ENCODE measurements around the gene COX19.
"Not testable (repeated sequence)": the region's sequence is repeated elsewhere in the genome, so short reads cannot be mapped to it uniquely, and the experiment has no call there.

The COX19 gene

DNA sequence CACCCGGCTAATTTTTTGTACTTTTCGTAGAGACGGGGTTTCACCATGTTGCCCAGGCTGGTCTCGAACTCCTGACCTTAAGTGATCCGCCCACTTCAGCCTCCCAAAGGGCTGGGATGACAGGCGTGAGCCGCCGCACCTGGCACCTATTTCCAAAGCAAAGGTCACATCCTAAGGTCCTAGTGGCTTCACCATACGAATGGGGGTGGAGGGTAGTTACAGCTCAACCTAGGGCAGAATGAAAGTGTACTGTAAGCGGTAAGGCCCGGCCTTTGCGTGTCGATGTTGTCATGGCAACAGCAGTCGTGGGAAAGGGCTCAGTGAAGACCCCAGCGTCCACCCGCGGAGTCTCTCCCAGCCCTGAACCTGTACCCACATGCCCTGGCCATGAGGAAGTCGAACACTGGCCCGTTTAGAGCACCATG is 1.6 kb upstream of the COX19 start:
- no peak for DNase-seq

DNA sequence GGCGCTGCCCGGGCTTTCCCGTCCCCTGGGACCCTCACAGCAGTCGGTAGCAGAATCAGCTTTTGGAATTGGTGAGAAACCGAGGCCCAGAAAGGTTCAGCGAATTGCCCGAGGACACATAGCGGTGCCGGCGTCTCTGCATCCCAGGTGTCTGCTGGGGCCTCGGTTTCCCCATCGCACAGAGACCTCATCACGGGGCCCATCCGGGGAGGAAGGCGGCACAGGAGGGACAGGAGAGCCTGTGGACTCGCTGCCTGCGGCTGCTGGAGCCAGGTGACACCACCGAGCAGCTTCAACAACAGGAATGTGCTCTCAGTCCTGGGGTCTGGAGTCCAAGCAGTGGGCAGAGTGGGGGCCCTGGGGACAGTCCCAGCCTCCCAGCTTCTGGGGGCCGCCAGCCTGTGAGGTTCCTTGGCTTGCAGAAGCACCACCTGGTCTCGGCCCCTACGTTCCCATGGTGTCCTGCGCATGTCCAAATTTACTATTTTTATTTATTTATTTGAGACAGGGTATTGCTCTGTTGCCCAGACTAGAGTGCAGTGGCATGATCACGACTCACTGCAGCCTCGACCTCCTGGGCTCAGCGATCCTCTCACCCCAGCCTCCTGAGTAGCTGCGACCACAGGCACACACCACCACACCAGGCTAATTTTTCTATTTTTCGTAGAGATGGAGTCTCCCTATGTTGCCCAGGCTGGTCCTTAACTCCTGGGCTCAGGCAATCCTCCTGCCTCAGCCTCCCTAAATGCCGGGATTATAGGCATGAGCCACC is 539 bp upstream of the COX19 start:
- no peak for DNase-seq

DNA sequence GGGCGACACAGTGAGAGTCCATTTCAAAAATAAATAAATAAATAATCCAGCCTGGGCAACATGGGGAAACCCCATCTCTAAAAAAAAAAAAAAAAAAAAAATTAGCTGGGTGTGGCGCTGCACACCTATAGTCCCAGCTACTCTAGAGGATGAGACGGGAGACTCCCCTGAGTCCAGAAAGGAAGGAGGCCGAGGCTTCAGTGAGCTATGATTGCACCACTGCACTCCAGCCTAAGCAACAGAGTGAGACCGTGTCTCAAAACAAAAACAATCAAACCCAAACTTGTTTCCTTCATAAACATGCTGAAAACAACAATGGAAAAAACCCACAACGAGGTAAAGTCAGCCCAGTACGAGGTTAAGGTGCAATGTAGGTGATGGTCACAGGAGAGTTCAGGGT is 1.2 kb downstream of the COX19 start:
- DNase-seq: no peak

DNA sequence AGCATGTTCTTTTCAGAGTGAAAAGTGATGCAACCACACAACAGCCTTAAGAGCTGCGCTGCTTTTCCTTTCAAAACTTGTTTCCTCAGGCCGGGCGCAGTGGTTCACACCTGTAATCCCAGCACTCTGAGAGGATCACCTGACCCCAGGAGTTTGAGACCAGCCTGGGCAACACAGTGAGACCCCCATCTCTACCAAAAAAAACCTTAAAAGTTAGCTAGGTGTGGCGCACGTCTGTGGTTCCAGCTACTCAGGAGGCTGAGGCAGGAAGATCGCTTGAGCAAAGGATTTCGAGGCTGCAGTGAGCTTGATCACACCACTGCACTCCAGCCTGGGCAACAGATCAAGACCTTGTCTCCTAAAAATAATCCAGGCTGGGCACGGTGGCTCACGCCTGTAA is 2.0 kb downstream of the COX19 start:
- no peak for DNase-seq

DNA sequence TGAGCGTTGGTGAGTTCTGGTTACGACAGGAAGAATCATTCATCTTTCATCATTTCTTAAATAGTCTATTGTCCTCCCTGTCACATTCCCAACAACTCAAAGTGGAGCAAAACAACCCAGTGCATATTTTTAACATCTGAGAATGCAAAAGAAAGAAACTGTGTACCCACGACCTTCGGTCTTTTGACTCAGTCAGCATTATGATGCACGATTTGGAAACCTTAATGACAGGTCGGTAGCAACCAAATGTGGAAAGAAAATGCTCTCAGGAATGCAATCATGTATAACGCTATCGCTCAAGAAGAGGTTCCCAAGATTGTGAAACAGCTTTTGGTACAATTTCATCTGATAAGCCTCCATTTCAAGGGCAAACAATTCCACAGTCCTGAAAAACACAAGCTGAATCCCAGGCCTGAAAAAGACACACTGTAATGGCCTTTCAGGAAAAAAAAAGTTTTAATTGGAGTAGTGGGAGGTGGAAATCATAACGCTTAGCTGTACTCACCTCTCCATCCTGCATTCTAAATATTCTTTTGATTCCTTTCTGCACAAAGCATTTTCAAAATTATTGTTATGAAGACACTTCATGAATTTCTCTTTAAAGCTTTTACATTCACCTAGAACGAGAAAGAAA is 2.6 kb downstream of the COX19 start:
- DNase-seq: no peak

DNA sequence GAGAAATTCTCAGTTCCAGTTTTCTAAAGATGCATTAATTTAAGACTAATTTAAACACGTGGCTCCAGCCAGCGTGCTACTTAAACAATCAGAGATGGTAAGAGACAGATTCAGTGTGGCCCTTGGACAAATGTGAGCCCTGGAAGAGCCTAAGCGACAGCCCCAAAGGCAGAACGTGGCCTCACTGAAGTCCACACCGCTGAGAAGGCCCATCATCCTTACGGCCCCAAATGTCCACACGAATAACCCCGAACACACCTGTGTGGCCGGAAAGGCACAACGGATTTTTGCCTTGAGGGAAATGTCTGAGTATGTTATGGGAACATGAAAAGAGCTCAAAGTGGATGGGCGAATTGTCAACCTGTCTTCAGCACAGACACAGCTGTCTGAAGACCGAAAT is 3.2 kb downstream of the COX19 start:
- DNase-seq: no peak

DNA sequence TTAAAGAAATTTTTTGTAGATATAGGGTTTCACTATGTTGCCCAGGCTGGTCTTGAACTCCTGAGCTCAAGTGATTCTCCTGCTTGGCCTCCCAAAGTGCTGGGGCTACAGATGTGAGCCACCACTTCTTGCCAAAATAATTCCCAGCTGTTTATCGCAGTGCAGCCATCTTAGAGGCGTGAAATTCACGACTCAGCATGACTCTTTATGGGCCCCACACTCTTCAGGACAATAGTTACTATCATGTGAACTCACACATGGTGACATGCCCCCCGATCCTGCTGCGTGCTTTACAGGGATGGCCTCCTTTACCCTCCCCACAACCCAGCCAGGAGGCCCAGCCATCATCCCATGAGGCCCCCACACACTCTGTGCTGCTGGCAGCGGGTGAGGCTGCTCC is 4.6 kb downstream of the COX19 start:
- DNase-seq: no peak

DNA sequence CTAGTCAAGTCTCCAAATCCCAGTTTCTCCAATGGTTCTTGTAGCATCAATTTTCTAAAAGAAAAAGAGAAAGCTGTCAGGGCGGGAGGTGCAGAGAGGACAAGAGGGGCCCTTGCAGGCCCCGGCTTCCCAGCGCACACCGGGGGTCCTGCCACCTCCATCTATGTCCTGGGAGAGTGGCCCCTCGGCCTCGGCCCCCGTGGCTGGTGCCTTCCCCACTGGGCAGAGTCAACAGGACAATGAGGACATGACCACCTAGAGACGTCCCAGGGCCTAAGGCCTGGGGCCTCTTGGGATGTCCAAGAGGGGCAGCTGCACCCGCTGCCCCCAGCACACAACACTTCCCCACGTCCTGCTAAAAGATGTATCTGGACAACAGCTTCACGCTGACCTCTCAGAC is 5.9 kb downstream of the COX19 start:
- no peak for DNase-seq

DNA sequence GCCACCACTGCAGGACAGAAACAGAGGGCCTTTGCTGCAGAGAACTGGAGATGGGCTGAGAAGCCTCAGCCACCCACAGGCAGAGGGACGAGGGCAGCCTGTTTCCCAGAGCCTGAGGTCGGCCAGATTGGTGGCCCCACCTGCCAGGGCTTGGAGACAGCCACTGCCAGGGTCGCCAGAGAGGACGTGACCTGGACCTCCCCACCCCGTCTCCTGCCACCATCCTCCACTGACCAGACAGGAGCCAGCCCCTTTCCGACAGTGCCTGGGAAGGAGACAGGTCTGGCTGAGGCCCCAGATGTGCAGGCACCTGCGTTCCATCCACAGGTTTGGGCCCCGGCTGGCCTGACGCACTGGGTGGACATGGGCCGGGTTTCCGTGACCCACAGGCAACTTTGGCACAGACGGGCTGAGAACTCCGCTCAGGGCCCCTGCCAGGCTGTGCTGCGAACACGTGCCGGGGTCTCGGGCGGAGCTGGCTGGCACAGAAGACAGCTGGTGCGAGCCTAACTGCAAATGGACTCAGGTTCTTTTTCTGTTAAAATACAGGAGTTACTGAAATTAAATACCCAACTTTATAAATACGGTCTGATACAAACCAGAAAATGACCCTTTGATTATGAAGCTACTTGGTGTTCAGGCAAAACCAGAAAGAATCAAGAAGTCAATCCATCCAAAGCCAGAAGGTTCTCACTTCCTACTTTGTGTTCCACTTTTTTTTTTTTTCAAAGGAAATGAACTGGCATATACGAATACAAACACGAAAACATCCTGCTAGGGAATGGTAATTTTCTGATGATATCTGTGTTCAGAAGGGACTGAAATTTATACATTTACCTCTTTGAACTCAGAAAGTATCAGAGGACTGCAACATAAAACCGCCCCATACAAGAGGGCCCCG is 6.9 kb downstream of the COX19 start:
- no peak for DNase-seq

DNA sequence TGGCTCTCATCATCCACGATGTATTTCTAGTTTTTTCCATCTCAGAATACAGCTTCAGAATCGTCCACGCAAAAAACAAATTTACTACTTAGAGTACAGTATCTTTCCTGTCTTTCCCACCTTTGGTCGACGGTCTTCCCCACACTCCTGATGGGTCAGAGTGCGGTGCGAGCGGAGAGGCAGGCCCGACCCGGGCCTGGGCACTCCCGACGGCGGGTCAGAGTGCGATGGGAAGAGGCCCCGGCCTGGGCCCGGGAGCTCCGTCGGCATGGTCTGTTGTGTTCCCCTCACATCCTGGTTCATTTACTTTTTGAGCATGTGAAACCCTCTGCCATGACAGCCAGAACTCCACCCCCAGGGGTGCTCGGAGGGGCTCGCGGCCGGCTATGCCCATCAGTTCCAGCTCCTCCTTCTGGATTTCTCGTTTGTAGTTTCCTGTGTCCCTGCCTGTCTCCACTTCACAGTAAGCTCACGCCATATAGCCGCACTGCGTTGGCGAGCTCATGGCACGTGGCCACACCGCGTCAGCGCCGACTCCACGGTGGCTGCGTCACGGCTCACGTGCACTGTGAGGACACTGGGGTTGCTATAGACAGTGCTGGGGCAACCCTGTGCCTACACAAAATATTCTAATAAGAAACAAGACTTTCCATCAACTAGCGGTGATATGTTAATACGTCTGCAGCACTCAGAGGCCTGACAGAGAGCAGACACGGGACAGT is 7.8 kb downstream of the COX19 start:
- DNase-seq: no peak

DNA sequence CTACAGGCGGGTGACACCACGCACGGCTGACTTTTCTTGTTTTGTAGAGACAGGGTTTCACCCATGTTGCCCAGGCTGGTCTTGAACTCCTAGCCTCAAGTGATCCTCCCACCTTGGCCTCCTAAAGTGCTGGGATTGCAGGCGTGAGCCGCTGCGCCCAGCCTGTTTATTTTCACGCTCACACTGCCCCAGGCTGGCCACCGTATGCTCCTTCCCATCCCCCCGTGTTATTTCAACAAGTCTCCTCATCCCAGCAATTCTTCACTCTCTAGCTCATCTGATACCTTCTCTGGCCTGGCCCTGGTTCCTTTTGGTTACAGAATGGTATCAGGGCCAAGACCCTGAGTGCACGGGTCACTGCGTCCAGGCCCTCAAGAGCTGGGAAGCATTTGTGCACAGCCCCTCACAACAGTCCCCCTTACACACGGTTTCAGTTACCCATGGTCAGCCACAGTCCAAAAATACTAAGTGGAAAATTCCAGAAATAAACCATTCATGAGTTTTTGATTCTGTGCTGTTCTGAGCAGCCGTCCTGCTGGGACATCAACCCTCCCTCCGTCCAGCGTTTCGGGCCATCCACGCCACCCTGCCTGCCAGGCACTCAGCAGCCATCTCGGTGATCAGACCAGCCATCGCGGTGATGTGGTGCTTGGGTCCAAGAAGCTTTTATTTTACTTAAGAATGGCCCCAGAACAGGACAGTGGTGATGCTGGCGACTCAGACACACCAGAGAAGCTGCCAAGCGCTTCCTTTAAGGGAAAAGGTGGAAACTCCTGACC is 8.9 kb downstream of the COX19 start:
- no peak for DNase-seq

DNA sequence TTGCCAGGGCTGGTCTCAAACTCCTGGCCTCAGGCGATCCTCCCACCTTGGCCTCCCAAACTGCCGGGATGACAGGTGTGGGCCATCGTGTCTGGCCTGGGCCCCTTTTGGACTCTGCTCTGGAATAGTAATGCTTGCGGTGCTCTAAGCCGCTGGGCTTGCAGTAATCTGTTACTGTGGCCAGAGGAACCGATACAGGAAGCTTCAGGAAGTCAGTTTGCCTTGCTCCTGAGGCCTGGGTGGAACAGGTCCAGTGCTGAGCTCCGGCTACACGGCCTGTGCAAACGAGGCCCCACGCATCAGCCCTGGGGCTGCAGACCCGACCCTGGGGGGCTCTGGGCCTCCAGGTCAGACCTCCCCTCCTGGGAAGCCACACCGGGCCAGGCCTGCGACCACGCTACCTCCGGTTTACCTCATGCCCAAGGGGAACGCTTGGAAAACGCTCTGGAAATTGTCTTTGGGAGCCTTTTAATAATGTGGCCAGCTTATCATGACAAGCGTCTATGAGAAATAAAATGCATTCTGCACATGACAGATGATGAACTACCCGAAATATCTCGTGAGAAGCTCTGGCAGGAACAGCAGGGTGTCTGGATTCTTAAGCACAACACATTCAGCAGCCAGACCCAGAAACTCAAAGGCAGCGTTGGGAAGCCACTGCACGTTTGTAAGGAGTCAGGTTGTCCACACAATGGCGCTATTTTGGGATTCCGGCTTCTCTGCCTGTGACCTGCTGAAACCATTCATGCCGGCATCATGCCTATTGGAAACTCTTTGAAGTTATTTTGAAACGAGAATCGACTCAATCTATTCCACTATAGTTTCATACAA is 10.7 kb downstream of the COX19 start:
- no peak for DNase-seq

DNA sequence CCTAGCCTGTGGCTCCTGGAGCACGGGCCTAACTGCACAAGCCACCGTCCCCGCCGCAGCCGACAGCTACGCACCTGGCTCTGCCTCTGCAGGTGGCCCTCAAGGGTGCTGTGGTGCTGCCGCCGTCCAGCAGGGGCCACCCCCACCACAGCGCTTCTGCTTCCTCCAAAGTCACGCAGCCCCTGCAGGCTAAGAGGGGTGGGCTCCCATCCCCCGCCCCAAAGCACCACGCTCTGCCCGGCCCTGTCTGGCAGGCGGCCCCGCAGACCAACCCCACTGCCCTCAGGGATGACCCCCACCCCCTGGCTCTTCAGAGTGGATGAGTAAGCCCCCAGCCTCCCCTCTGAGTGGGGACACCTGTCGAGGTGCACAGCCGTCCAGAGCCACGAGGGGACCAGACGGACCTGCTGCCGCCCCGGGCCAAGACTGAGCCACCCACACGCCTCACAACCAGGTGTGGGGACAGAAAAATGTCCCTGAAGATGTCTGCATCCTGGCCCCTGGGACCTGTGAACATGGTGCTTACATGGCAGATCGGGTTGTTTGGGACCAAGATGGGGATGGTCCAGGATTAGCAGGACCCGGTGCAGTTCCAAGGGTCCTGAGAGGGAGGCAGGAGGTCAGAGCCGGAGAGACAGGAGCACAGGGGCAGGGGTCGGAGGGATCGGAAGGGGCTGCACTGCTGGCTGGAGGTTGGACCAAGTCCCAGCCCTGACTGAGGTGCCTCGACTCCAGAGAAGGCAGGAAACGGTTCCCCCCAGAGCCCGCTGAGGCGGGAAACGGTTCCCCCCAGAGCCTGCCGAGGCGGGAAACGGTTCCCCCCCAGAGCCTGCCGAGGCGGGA is 11.9 kb downstream of the COX19 start:
- DNase-seq: no peak

DNA sequence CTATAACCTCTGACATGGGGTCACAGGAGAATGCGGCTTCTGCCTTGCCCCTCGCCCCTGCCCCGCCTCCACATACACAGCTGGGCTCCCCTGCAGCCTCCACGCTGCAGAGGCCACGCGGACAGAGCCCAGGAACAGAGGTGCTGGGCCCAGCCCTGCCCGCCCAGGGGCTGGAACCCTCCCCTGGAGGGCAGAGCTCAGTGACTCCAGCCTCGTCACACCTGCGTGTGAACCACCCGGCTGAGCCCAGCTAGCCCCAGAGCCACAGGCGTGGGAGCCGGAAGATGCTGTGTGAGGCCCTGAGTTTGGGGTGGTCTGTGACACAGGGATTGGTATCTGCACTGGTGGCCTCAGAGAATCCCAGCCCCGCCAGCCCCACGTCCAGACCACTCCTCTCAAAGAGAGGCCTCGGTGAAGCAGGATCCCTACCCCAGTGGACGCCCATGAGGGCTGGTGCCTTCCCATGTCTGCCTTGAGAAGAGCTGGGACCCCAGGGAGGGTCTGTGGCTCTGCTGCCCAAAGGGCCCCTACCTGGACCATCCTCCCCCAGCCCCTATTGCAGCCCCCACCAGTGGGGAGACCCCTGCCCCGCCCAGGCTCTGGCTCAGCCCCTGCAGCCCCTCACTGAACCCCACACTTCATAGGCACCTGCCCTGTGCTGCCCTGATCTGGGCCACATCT is 12.8 kb downstream of the COX19 start:
- no peak for DNase-seq

DNA sequence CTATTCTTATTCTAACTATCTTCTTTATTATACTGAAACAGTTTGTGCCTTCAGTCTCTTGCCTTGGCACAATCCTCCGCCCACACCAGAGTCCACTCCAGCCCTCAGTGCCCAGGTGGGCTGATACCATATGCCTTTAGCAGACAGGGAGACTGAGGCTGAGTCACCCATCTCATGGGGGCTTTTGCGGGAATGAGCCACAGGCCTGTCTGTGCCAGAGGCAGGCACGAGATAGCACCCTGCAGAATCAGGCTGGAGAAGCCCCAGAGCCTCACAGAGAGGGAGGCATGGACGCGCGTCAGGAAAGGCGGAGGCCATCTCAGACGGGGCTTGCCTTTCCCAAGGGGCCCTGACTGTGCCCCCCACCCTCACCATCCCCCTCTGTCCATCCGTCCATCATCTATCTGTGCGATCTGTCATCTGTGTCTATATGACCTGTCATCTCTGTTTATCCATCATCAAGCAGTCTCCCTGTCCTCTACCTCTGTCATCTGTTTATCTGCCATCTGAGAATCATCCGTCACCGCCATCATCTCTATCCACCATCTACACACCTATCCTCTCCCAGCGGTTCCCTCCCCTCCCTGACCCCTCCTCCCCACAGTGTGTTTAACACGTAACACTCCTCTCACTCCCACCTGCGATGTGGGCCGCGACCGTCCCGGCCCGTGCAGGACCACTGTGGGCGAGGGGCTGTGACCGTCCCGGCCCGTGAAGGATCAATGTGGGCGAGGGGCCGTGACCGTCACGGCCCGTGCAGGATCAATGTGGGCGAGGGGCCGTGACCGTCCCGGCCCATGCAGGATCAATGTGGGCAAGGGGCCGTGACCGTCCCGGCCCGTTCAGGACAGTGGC is 13.6 kb downstream of the COX19 start:
- no peak for DNase-seq

DNA sequence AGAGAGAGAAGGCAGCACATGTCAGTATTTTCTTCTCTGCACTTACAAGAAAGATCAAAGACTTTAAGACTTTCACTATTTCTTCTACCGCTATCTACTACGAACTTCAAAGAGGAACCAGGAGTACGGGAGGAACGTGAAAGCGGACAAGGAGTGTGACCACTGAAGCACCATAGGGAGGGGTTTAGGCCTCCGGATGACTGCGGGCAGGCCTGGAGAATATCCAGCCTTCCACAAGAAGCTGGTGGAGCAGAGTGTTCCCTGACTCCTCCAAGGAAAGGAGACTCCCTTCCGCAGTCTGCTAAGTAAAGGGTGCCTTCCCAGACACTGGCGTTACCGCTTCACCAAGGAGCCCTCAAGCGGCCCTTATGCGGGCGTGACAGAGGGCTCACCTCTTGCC is 14.4 kb downstream of the COX19 start:
- DNase-seq: not testable (repeated sequence)

DNA sequence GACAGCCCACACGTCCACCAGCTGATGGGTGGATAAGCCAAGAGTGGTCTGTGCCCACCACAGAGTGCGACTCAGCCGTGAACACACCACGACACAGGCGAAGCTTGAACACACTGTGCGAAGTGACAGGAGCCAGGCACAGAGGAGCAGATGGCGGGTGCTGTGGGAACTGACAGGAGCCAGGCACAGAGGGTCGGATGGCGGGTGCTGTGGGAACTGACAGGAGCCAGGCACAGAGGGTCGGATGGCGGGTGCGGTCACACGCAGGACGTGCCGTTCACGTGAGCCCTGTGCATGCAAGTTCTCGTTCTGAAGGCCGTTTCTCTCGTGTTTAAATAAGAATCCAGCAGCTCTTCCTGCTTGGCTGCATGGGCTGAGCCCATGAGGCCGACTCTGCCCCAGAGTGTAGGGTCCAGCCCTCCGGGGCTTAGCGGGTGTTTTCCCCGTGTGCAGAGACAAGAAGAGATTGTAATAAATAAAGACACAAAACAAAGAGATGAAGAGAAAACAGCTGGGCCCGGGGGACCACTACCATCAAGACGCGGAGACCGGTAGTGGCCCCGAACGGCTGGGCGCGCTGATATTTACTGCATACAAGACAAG is 15.0 kb downstream of the COX19 start:
- DNase-seq: no peak

DNA sequence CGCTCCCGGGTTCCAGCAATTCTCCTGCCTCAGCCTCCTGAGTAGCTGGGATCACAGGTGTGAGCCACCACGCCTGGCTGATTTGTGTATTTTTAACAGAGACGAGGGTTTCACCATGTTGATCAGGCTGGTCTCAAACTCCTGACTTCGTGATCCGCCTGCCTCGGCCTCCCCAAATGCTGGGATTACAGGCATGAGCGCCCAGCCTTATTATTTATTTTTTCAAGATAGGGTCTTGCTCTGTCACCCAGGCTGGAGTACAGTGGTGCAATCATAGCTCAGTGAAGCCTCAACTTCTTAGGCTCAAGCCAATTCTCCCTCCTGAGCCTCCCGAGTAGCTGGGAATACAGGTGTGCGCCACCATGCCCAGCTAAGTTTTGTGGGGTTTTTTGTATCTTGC is 15.6 kb downstream of the COX19 start:
- not testable (repeated sequence) for DNase-seq

Data from activated T-cell treated with anti-CD3 and anti-CD28 coated beads for 4 hours (primary cell).